ENCODE measurements around the gene TPCN1. TPM values are rescaled to one million over a fixed set of nuclear protein-coding genes. Genes with fewer than 3 reads are reported as not detected.
A peak's percentile ranks its signal among the peaks of the same experiment; 100 is the strongest.

TPCN1 gene
- total and polyA plus RNA-seq, 2 of the 8 experiments (the other 6 are each of a cell fraction or from before 2014, with no cell fraction given) = 14.9 to 21.4 TPM

DNA sequence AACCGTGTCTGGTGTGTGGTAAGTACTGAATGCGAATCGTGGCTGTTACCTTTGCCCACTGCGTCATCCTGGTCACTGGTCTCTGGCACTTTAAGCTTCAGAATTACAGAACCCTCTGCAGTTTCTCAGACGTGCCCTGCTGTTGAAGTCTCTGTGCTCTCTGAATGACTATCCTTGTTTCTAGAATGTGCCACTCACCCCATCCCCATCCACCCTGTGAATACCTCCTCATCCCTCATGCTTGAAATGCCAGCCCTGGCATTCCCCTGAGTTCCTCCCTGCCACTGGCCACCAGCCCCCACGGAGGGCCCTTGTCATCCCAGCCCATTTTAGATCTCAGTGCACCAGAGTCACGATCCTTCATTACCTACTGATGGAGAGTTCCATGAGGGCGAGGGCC is 21.3 kb downstream of the TPCN1 start:
- no peak overlapping the region for H3K18ac ChIP-seq (ENCODE audit: extremely low read depth, low read length)
- H3K9me3 ChIP-seq (ENCODE audit: insufficient read depth in 2 of 2, low read depth in 1 of 2, low read length in 1 of 2) = no peaks in the 10 kb centered on the region
- H4K91ac ChIP-seq (replicated peaks; ENCODE audit: insufficient read length, low read length) = no peak overlapping the region
- H2AK5ac ChIP-seq (ENCODE audit: low read depth, low read length) = no peak overlapping the region
- H3K27me3 ChIP-seq (replicated peaks in 1 of 4; ENCODE audit: control insufficient read depth in 3 of 4, extremely low read depth in 1 of 4, insufficient read depth in 3 of 4, low read length in 3 of 4) = no peaks in the 10 kb centered on the region
- H2BK120ac ChIP-seq (replicated peaks; ENCODE audit: low read depth, low read length) = no peak overlapping the region
- H3K79me1 ChIP-seq (ENCODE audit: low read depth, low read length) = no peaks in the 10 kb centered on the region; the same call in 1 of the 2 replicates
- no peaks in the 10 kb centered on the region; a peak in 1 of 4 replicates for H3K79me2 ChIP-seq (ENCODE audit: control insufficient read depth in 1 of 2, insufficient read depth in 2 of 2, low read length in 2 of 2)
- no peak for TF ChIP-seq HDAC6 (IDR thresholded peaks at IDR 0.05; ENCODE audit: low read depth, low read length)
- TF ChIP-seq HDAC2 (IDR thresholded peaks at IDR 0.05; ENCODE audit: borderline replicate concordance in 1 of 2, low read depth in 2 of 2, low read length in 2 of 2) = no peak
- TF ChIP-seq KDM1A (IDR thresholded peaks at IDR 0.05; ENCODE audit: borderline replicate concordance, low read length) = no peak
- no peak for TF ChIP-seq MAX (IDR thresholded peaks at IDR 0.05)
- TF ChIP-seq BCL11A (IDR thresholded peaks at IDR 0.05; ENCODE audit: low read depth in 2 of 2, low read length in 2 of 2) = no peak
- no peak for TF ChIP-seq SRF (IDR thresholded peaks at IDR 0.05; ENCODE audit: low read depth, low read length)
- TF ChIP-seq, protein P1, sequence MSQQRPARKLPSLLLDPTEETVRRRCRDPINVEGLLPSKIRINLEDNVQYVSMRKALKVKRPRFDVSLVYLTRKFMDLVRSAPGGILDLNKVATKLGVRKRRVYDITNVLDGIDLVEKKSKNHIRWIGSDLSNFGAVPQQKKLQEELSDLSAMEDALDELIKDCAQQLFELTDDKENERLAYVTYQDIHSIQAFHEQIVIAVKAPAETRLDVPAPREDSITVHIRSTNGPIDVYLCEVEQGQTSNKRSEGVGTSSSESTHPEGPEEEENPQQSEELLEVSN (IDR thresholded peaks at IDR 0.05) = no peak
- no peak for TF ChIP-seq YY1 (IDR thresholded peaks at IDR 0.05; ENCODE audit: low read depth, low read length)
- no peak for TF ChIP-seq CEBPB (IDR thresholded peaks at IDR 0.05; ENCODE audit: low read depth, low read length)
- POLR2A ChIA-PET (ENCODE audit: partially characterized antibody) = no interaction called here
- no peak overlapping the region for H4K5ac ChIP-seq (ENCODE audit: insufficient read length, low read depth, low read length)
- H3K4ac ChIP-seq (replicated peaks; ENCODE audit: insufficient read length, low read depth, low read length) = no peak overlapping the region
- H3K27ac ChIP-seq (ENCODE audit: low read depth, low read length) = no peak overlapping the region
- H2BK5ac ChIP-seq (ENCODE audit: low read depth, low read length) = no peak overlapping the region
- H3K4me3 ChIP-seq (ENCODE audit: extremely low read depth in 1 of 4, insufficient read depth in 2 of 4, low read depth in 3 of 4, low read length in 4 of 4) = no peak overlapping the region
- FAIRE-seq = no peak
- no peak overlapping the region for H3K14ac ChIP-seq (ENCODE audit: insufficient read length)
- peak overlapping the region; percentile 28; the same call in 1 of the 2 replicates for H2BK12ac ChIP-seq (ENCODE audit: low read depth, low read length)
- H3K23ac ChIP-seq (ENCODE audit: insufficient read length) = no peak overlapping the region
- no peak overlapping the region for H2BK20ac ChIP-seq (ENCODE audit: low read length)
- H4K8ac ChIP-seq (ENCODE audit: extremely low read depth, insufficient read depth, low read length) = no peak overlapping the region
- H2AFZ ChIP-seq (ENCODE audit: low read length) = no peak overlapping the region
- no peaks in the 10 kb centered on the region; the same call in 1 of the 2 replicates for H3K23me2 ChIP-seq (ENCODE audit: low read depth, low read length)
- CTCF ChIA-PET (ENCODE audit: partially characterized antibody) = interaction anchor here (0.7 kb wide), 1 partner anchor 28 kb away, joined by 3 read pairs; no protein-coding TSS in a partner anchor
- H2BK15ac ChIP-seq (ENCODE audit: low read length) = 0 out of 2 replicates have a peak overlapping the region, but pooled peaks have one; percentile 63
- H3K9ac ChIP-seq (replicated peaks in 1 of 4; ENCODE audit: extremely low read depth in 1 of 4, low read depth in 3 of 4, low read length in 3 of 4) = no peak overlapping the region
- no peak for DNase-seq (ENCODE audit: low read depth in 1 of 2, low spot score in 2 of 2)
- no peak overlapping the region for H3K4me2 ChIP-seq (ENCODE audit: insufficient read depth in 1 of 2, low read depth in 2 of 2, low read length in 2 of 2)
- WGBS, 2 experiments (ENCODE audit: extremely low coverage in 1 of 2, insufficient coverage in 1 of 2, insufficient read length in 1 of 2, insufficient replicate concordance in 2 of 2, low coverage in 1 of 2, low lambda C conversion rate in 2 of 2, missing lambda C conversion rate in 1 of 2) = 90% methylated on average over 8 of the region's 8 CpGs; no CpG with 5 or more reads in 1 of the 2 experiments
- H3K56ac ChIP-seq (replicated peaks; ENCODE audit: insufficient read length, low read depth, low read length) = no peak overlapping the region
- H4K20me1 ChIP-seq (replicated peaks in 1 of 2; ENCODE audit: control insufficient read depth in 1 of 2, insufficient read depth in 2 of 2, low read length in 2 of 2) = no peaks in the 10 kb centered on the region
- H3K4me1 ChIP-seq (replicated peaks in 1 of 4; ENCODE audit: control insufficient read depth in 3 of 4, insufficient read depth in 4 of 4, low read length in 3 of 4) = peaks cover 14 to 33% (median 18%) of the 10 kb centered on the region in 4 experiments
- H3K36me3 ChIP-seq (ENCODE audit: control insufficient read depth in 2 of 4, insufficient read depth in 4 of 4, low read length in 3 of 4) = no peaks in the 10 kb centered on the region

All from H1 (cell line).